Progenitor cell of endocrine pancreas (in vitro differentiated cells): ENCODE results near the gene ADH1B. TPM values are rescaled to one million over a fixed set of nuclear protein-coding genes. Genes with fewer than 3 reads are reported as not detected.
"Not testable (repeated sequence)": the region's sequence is repeated elsewhere in the genome, so short reads cannot be mapped to it uniquely, and the experiment has no call there.

Experiments
- DNase-seq: peaks from one replicate; pipeline ENCODE4 v3.0.0; 2021; ENCODE audit warnings: low spot score; ENCODE audit not compliant: unreplicated experiment
- H3K27ac Mint-ChIP-seq: 2 replicates; pipeline ENCODE4 v1.8.0; 2021; ENCODE audit warnings: mild to moderate bottlenecking, moderate library complexity, mixed read lengths
- H3K27me3 Mint-ChIP-seq: 2 replicates; pipeline ENCODE4 v1.8.0; 2021; ENCODE audit warnings: mixed read lengths
- H3K36me3 Mint-ChIP-seq: 2 replicates; pipeline ENCODE4 v1.8.0; 2022; ENCODE audit warnings: mixed read lengths; ENCODE audit not compliant: insufficient read depth
- H3K4me1 Mint-ChIP-seq: 2 replicates; pipeline ENCODE4 v1.8.0; 2021; ENCODE audit warnings: low read depth, mixed read lengths
- H3K4me3 Mint-ChIP-seq: 2 replicates; pipeline ENCODE4 v1.8.0; 2021; ENCODE audit warnings: low read depth, mild to moderate bottlenecking, moderate library complexity, mixed read lengths
- H3K9me3 Mint-ChIP-seq: 2 replicates; pipeline ENCODE4 v1.8.0; 2021; ENCODE audit warnings: low read depth, mixed read lengths
- CTCF ChIP-seq: fragments of 200-600 bp; sonication (generic); IDR thresholded peaks from one replicate; pipeline ENCODE4 v1.5.0; 2021; ENCODE audit warnings: antibody characterized with exemption, mild to moderate bottlenecking; ENCODE audit not compliant: unreplicated experiment
- total RNA-seq: library from RNA; stranded (reverse); gene quantifications from 2 replicates; pipeline ENCODE4 v1.2.1, GENCODE V29; 2021

The ADH1B gene
- total RNA-seq, 1 donor from 2014 or later: 0.53 TPM

- TF ChIP-seq CTCF: no peak
- DNase-seq: no peak
- Mint-ChIP-seq H3K36me3 (no peaks in the 10 kb centered on the region), H3K27me3 (peaks cover 19% of the 10 kb centered on the region), H3K4me1 (peaks cover 7% of the 10 kb centered on the region), H3K4me3 (no peak overlapping the region), H3K27ac (no peak overlapping the region), H3K9me3 (peaks cover 13% of the 10 kb centered on the region)
Observed at GRCh38 chr4:99324361-99324760, 3.2 kb upstream of the ADH1B start.

- H3K4me3 Mint-ChIP-seq: no peak overlapping the region
- no peak overlapping the region for H3K27ac Mint-ChIP-seq
- peaks cover 23% of the 10 kb centered on the region for H3K27me3 Mint-ChIP-seq
- H3K4me1 Mint-ChIP-seq: peaks cover 7% of the 10 kb centered on the region
- peaks cover 8% of the 10 kb centered on the region for H3K9me3 Mint-ChIP-seq
- DNase-seq: no peak
- no peak for TF ChIP-seq CTCF
- H3K36me3 Mint-ChIP-seq: no peaks in the 10 kb centered on the region
Observed at GRCh38 chr4:99323756-99324155, 2.6 kb upstream of the ADH1B start.

GRCh38 chr4:99317811-99318210 is 3.4 kb downstream of the ADH1B start:
- not testable (repeated sequence) for H3K4me3 Mint-ChIP-seq, H3K27ac Mint-ChIP-seq, H3K4me1 Mint-ChIP-seq, H3K36me3 Mint-ChIP-seq, DNase-seq, H3K9me3 Mint-ChIP-seq
- peaks cover 37% of the 10 kb centered on the region for H3K27me3 Mint-ChIP-seq

- no peak for DNase-seq
- Mint-ChIP-seq H3K4me1 (peaks cover 7% of the 10 kb centered on the region), H3K9me3 (no peaks in the 10 kb centered on the region), H3K4me3 (no peak overlapping the region), H3K36me3 (no peaks in the 10 kb centered on the region), H3K27me3 (peaks cover 35% of the 10 kb centered on the region), H3K27ac (no peak overlapping the region)
- no peak for TF ChIP-seq CTCF
Observed at GRCh38 chr4:99317354-99317753, 3.8 kb downstream of the ADH1B start.

- TF ChIP-seq CTCF: no peak
- no peak overlapping the region for H3K4me3 Mint-ChIP-seq
- no peak for DNase-seq
Observed at GRCh38 chr4:99315839-99316238, 5.4 kb downstream of the ADH1B start.

GRCh38 chr4:99314211-99314610 is 7.0 kb downstream of the ADH1B start:
- Mint-ChIP-seq H3K4me3 (no peak overlapping the region), H3K36me3 (no peaks in the 10 kb centered on the region), H3K27ac (no peak overlapping the region), H3K4me1 (no peaks in the 10 kb centered on the region), H3K9me3 (no peaks in the 10 kb centered on the region), H3K27me3 (peaks cover 26% of the 10 kb centered on the region)
- TF ChIP-seq CTCF: no peak
- no peak for DNase-seq

More at GRCh38 chr4:99315839-99316238, 5.4 kb downstream of the ADH1B start:
- no peaks in the 10 kb centered on the region for H3K4me1 Mint-ChIP-seq
- no peak overlapping the region for H3K27ac Mint-ChIP-seq
- no peaks in the 10 kb centered on the region for H3K9me3 Mint-ChIP-seq
- H3K27me3 Mint-ChIP-seq: peaks cover 31% of the 10 kb centered on the region
- no peaks in the 10 kb centered on the region for H3K36me3 Mint-ChIP-seq
